GM18873 (cell line): Measurements from ENCODE around the gene HSDL1.

Experiments
- ATAC-seq: cut with Tn5 transposase; IDR thresholded peaks from one replicate; pipeline ENCODE4 v1.9.1; 2021; ENCODE audit warnings: mild to moderate bottlenecking, moderate library complexity, moderate number of reproducible peaks; ENCODE audit not compliant: unreplicated experiment, low FRiP score

Gene HSDL1

GRCh38 chr16:84085271-84085667 is 59.7 kb downstream of the HSDL1 start:
- no peak for ATAC-seq

DNA sequence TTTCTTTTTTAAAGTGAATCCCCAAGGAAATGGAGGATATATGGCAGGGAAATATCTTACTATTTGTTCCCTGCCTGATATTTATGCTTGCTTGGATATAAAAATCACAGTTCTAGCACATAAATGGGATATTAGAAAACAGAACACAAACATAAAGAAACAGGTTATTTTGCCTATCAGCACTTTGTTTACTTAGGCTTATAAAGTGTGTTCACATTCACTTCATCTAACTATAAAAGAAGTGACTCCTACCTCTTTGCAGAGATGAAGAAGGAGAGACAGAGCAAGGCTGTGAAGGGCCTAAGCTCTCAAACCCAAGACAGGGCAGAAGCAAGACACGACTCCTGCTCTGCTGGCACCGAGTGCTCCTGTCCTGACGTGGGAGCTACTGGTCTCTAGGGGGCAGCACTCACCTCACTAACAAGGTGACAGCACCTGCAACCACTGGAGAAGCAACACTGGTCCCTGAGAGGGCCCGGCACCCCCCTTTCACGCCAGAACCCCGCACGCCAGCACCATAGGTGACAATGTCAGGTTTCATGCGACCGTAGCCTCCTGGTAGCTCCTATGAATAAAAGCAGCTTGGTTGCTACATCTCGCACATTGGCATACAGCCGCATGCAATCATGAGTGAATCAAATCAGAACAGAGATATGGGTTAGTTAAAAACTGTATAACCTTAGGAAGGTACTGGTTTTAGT is 60.3 kb downstream of the HSDL1 start:
- ATAC-seq = no peak

GRCh38 chr16:84082835-84083569 is 62.0 kb downstream of the HSDL1 start:
- no peak for ATAC-seq

DNA sequence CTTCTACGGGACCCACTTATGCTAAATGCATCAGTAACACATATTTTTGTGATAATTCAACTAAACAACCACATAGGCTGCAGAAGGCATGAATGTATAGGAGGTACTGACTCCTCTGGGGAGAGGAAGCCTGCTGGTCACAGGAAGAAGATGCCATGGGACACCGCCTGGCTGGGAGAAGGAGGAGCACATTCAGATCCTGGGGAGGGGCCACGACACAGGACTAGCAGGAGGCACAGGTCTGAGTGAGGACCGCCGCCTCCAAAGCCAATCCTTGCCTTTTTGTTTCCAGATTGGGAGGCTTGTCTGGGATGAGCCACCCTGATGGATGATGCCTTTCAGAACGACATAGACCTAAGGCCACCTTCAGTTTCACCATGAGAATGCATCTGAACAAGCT is 62.9 kb downstream of the HSDL1 start:
- ATAC-seq = no peak

DNA sequence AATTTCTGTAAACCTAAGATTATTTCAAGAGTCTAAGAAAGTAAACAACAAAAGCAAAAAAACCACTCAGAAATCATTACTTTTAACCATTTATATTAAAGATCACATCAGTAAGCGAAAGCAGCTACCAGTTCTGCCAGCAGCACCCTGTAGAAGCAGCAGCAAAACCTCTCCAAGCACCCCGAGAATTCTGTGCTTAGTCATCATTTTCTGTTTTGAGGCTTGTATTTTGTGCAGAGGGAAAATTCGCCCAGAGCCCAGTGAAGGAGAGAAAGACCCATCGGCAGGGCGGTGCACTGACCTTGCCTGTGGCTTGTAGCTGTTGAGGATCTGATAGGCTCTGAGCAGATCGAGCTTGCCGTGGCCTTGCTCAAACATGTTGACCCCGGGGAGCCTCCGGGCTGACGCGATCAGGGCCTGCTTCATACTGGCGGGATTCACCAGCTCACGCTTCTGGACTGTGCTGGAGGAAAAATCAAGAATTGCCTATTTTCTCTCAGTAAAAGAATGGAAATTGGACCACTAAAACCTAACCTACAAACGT is 63.5 kb downstream of the HSDL1 start:
- no peak for ATAC-seq

- no peak for ATAC-seq
Measured at GRCh38 chr16:84080813-84081212, 64.2 kb downstream of the HSDL1 start.

GRCh38 chr16:84080378-84080777 is 64.6 kb downstream of the HSDL1 start:
- no peak for ATAC-seq

- no peak for ATAC-seq
Measured at GRCh38 chr16:84079664-84080063, 65.3 kb downstream of the HSDL1 start.

GRCh38 chr16:84075376-84075775 is 69.6 kb downstream of the HSDL1 start:
- no peak for ATAC-seq

DNA sequence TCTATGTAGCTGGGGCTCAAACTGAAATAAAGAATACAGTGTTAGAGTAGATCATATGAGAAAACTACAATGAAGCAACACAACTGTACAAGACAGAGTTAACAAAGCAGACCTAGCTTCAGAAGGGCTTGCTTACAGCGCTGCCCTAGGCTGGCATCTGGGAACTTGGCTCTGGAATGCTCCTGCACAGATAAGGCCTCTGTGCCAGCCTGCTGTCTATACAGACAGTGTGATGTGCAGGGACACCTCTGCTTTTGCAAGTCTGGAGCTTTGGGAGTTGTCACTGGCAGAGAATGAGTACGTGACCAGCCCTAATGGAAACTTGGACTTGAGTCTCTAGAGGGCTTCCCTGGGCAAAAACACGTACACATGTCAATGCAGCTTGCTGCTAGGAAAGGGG is 70.3 kb downstream of the HSDL1 start:
- ATAC-seq = no peak
